Stomach (tissue), 4 donors: ENCODE measurements around the gene NBDY.

Experiments used
- CTCF ChIP-seq, 7 experiments: fragments of 450-650 bp in 4 of 7; fragments of 200-600 bp in 3 of 7; sonication (generic) in 3 of 7; IDR thresholded peaks; one replicate each; pipeline ENCODE4 v1.5.1; 2016 to 2019; ENCODE audit warnings: antibody characterized with exemption in 7 of 7, control low read depth in 2 of 7, mild to moderate bottlenecking in 1 of 7
- POLR2A ChIP-seq, 4 donors: fragments of 450-650 bp; IDR thresholded peaks; one replicate each; pipeline ENCODE4 v1.6.1; 2016; ENCODE audit warnings: antibody characterized with exemption in 4 of 4, control low read depth in 2 of 4, mild to moderate bottlenecking in 1 of 4, moderate library complexity in 1 of 4
- POLR2AphosphoS5 ChIP-seq, 3 donors: sonication (generic); formaldehyde crosslinking; IDR thresholded peaks; one replicate each; pipeline ENCODE4 v1.6.1; 2016; ENCODE audit warnings: antibody characterized with exemption in 3 of 3

DNA sequence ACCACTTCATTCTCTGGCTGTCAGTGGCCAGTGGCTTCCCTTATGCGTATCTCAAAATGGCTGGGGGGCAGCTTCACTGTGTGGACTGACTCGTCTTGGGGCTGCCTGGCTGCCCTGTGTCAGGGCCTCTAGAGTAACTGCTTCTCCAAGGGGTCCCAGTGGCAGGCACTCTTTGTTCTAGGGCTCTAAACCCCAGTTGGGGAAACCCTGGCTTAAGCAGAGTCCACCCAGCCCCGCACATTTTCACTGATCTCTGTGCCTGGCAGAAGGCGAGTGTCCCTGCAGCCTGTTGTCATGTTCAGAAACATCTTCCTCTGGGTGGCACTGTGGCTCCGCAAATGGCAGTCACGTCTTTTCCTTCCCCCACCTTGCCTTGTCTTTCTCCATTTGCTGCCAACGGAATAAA lies 59.7 kb downstream of the NBDY start:
- no peak for TF ChIP-seq POLR2A (IDR thresholded peaks at IDR 0.05)
- TF ChIP-seq CTCF (IDR thresholded peaks at IDR 0.05) = peak in 2 of 7 experiments; percentile 33 to 34
- no peak for TF ChIP-seq POLR2AphosphoS5 (IDR thresholded peaks at IDR 0.05)
